Vagina (tissue), 2 donors: Measurements from ENCODE around the gene MAST4. TPM values are rescaled to one million over a fixed set of nuclear protein-coding genes. Genes with fewer than 3 reads are reported as not detected.

Source experiments
- DNase-seq, 2 donors: peaks; one replicate each; pipeline ENCODE4 v3.0.0-alpha.2; 2017; ENCODE audit errors: extremely low spot score in 2 of 2
- H3K27ac ChIP-seq: fragments of 200-600 bp; sonication (generic); one replicate; pipeline ENCODE4 v1.5.1; 2019
- H3K27me3 ChIP-seq: fragments of 200-600 bp; sonication (generic); one replicate; pipeline ENCODE4 v1.5.1; 2019
- H3K36me3 ChIP-seq, 2 donors: fragments of 200-600 bp; sonication (generic); one replicate each; pipeline ENCODE4 v1.5.1; 2017 to 2019
- H3K4me1 ChIP-seq: fragments of 200-600 bp; sonication (generic); one replicate; pipeline ENCODE4 v1.5.1; 2019
- H3K4me3 ChIP-seq, 2 donors: fragments of 200-600 bp; sonication (generic); 1 replicate in 1 of 2; 2 replicates in 1 of 2; pipeline ENCODE4 v1.5.1; 2016 to 2019
- H3K9me3 ChIP-seq: fragments of 200-600 bp; sonication (generic); one replicate; pipeline ENCODE4 v1.5.1; 2019
- POLR2A ChIP-seq, 2 donors: fragments of 450-650 bp; IDR thresholded peaks; one replicate each; pipeline ENCODE4 v1.6.1; 2017; ENCODE audit warnings: antibody characterized with exemption in 2 of 2, mild to moderate bottlenecking in 2 of 2, moderate library complexity in 2 of 2
- POLR2AphosphoS5 ChIP-seq, 2 donors: sonication (generic); formaldehyde crosslinking; IDR thresholded peaks; one replicate each; pipeline ENCODE4 v1.9.0; 2017; ENCODE audit warnings: antibody characterized with exemption in 2 of 2, mild to moderate bottlenecking in 2 of 2, low read depth in 1 of 2; ENCODE audit not compliant: insufficient read depth in 1 of 2
- intact Hi-C: fragments of 100-400 bp; cut with DNase I; formaldehyde crosslinking; loops from one replicate; pipeline ENCODE4 v1.15.1; 2023
- total RNA-seq: library from RNA; depleted of rRNA; stranded (reverse); fragments of >200 nt; gene quantifications from one replicate; pipeline ENCODE4 v1.2.3, GENCODE V29; 2016
- TF ChIP-seq, protein P1 (sequence below), 3 experiments: fragments of 450-650 bp in 2 of 3; fragments of 200-600 bp in 1 of 3; sonication (generic) in 1 of 3; IDR thresholded peaks; one replicate each; pipeline ENCODE4 v1.5.1; 2017 to 2019; ENCODE audit warnings: antibody characterized with exemption in 3 of 3, mild to moderate bottlenecking in 2 of 3, moderate library complexity in 2 of 3

The MAST4 gene
- total RNA-seq, 1 donor from 2014 or later = 85.9 TPM

DNA sequence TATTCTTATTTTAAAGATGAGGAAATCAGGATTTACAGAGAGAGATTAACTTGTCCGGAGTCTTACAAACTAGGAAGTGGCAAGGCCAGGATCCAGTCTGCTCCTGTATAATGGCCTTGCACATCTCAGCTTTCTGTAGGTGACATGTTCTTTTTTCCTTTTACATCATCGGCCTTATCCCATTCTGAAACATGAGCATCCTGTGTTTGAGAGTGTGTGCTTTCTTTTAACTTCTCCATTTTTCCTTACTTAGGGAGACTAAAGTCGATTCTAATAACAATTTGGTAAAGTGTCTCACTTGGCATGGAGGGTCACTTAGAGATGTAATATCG lies 385.8 kb downstream of the MAST4 start:
- TF ChIP-seq POLR2AphosphoS5 (IDR thresholded peaks at IDR 0.05; ENCODE audit: insufficient read depth in 1 of 2, low read depth in 1 of 2) (no peak), POLR2A (IDR thresholded peaks at IDR 0.05) (no peak)
- TF ChIP-seq, protein P1, sequence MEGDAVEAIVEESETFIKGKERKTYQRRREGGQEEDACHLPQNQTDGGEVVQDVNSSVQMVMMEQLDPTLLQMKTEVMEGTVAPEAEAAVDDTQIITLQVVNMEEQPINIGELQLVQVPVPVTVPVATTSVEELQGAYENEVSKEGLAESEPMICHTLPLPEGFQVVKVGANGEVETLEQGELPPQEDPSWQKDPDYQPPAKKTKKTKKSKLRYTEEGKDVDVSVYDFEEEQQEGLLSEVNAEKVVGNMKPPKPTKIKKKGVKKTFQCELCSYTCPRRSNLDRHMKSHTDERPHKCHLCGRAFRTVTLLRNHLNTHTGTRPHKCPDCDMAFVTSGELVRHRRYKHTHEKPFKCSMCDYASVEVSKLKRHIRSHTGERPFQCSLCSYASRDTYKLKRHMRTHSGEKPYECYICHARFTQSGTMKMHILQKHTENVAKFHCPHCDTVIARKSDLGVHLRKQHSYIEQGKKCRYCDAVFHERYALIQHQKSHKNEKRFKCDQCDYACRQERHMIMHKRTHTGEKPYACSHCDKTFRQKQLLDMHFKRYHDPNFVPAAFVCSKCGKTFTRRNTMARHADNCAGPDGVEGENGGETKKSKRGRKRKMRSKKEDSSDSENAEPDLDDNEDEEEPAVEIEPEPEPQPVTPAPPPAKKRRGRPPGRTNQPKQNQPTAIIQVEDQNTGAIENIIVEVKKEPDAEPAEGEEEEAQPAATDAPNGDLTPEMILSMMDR (IDR thresholded peaks at IDR 0.05) = no peak
- peak overlapping the region; percentile 9 for H3K27ac ChIP-seq
- no peak overlapping the region for H3K4me3 ChIP-seq
- H3K9me3 ChIP-seq = no peaks in the 10 kb centered on the region
- intact Hi-C loops = no loop called here
- no peak for DNase-seq
- H3K36me3 ChIP-seq = no peaks in the 10 kb centered on the region
- H3K27me3 ChIP-seq = no peaks in the 10 kb centered on the region
- peaks cover 26% of the 10 kb centered on the region for H3K4me1 ChIP-seq

DNA sequence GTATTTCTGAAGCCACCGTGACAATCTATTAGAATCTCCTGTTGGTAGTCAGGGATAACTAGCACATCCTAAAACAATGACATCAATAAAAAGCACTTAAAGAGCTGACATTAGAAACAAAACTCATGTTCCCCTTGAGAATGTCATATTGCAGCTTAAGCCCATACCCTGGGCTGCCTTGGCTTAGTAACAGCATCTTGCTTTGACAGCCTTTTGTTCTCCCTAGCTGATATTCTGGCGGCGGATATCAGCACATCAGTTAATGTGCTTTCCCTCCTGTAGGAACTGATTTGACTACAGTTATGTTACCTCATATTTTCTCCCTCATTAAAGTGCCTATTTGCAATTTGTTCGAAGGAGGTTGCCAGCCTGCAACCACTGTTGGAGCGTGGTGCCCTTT lies 386.3 kb downstream of the MAST4 start:
- TF ChIP-seq POLR2A (IDR thresholded peaks at IDR 0.05) (no peak), POLR2AphosphoS5 (IDR thresholded peaks at IDR 0.05; ENCODE audit: insufficient read depth in 1 of 2, low read depth in 1 of 2) (no peak)
- TF ChIP-seq, protein P1 (IDR thresholded peaks at IDR 0.05) = no peak
- Histone ChIP-seq H3K27me3 (no peaks in the 10 kb centered on the region), H3K9me3 (no peaks in the 10 kb centered on the region), H3K4me1 (peaks cover 30% of the 10 kb centered on the region), H3K27ac (peak overlapping the region; percentile 9), H3K4me3 (no peak overlapping the region), H3K36me3 (no peaks in the 10 kb centered on the region)
- intact Hi-C loops = no loop called here
- DNase-seq = no peak

GRCh38 chr5:66985417-66985816 lies 389.2 kb downstream of the MAST4 start:
- Histone ChIP-seq H3K27ac (no peak overlapping the region), H3K4me3 (no peak overlapping the region), H3K9me3 (no peaks in the 10 kb centered on the region), H3K36me3 (no peaks in the 10 kb centered on the region), H3K27me3 (no peaks in the 10 kb centered on the region), H3K4me1 (peaks cover 26% of the 10 kb centered on the region)
- TF ChIP-seq POLR2A (IDR thresholded peaks at IDR 0.05) = no peak
- TF ChIP-seq, protein P1 (IDR thresholded peaks at IDR 0.05) = no peak
- TF ChIP-seq POLR2AphosphoS5 (IDR thresholded peaks at IDR 0.05; ENCODE audit: insufficient read depth in 1 of 2, low read depth in 1 of 2) = no peak
- intact Hi-C loops = no loop called here
- DNase-seq = no peak

- intact Hi-C loops = no loop called here
- no peaks in the 10 kb centered on the region for H3K9me3 ChIP-seq
- H3K27ac ChIP-seq = no peak overlapping the region
- no peaks in the 10 kb centered on the region for H3K36me3 ChIP-seq
- no peak overlapping the region for H3K4me3 ChIP-seq
- DNase-seq = no peak
- peaks cover 21% of the 10 kb centered on the region for H3K4me1 ChIP-seq
- H3K27me3 ChIP-seq = no peaks in the 10 kb centered on the region
- TF ChIP-seq POLR2A (IDR thresholded peaks at IDR 0.05) = no peak
- TF ChIP-seq POLR2AphosphoS5 (IDR thresholded peaks at IDR 0.05; ENCODE audit: insufficient read depth in 1 of 2, low read depth in 1 of 2) = no peak
- TF ChIP-seq, protein P1 (IDR thresholded peaks at IDR 0.05) = no peak
Measured at GRCh38 chr5:66986009-66986408, 389.8 kb downstream of the MAST4 start.

GRCh38 chr5:66986534-66986933 lies 390.3 kb downstream of the MAST4 start:
- no peak for DNase-seq
- H3K27me3 ChIP-seq = no peaks in the 10 kb centered on the region
- peaks cover 16% of the 10 kb centered on the region for H3K4me1 ChIP-seq
- TF ChIP-seq, protein P1 (IDR thresholded peaks at IDR 0.05) = no peak
- no peak for TF ChIP-seq POLR2AphosphoS5 (IDR thresholded peaks at IDR 0.05; ENCODE audit: insufficient read depth in 1 of 2, low read depth in 1 of 2)
- TF ChIP-seq POLR2A (IDR thresholded peaks at IDR 0.05) = no peak
- H3K9me3 ChIP-seq = no peaks in the 10 kb centered on the region
- no peak overlapping the region for H3K4me3 ChIP-seq
- intact Hi-C loops = no loop called here
- H3K27ac ChIP-seq = no peak overlapping the region
- H3K36me3 ChIP-seq = no peaks in the 10 kb centered on the region
